Transverse colon (tissue), 4 donors: Measurements from ENCODE around the gene CDK10. TPM values are rescaled to one million over a fixed set of nuclear protein-coding genes. Genes with fewer than 3 reads are reported as not detected.

ENCODE experiments used
- DNase-seq: peaks from one replicate; pipeline ENCODE4 v3.0.0-alpha.2; 2019
- H3K27ac ChIP-seq, 4 donors: fragments of 200-600 bp; sonication (generic); 2 replicates each; pipeline ENCODE4 v1.5.1; 2016 to 2018; ENCODE audit warnings: inconsistent platforms in 4 of 4
- H3K27me3 ChIP-seq: fragments of 200-600 bp; sonication (generic); 2 replicates; pipeline ENCODE4 v1.5.1; 2017; ENCODE audit warnings: inconsistent platforms
- H3K36me3 ChIP-seq, 4 donors: fragments of 200-600 bp; sonication (generic); 2 replicates each; pipeline ENCODE4 v1.5.1; 2017 to 2019; ENCODE audit warnings: inconsistent platforms in 4 of 4
- H3K4me1 ChIP-seq, 4 donors: fragments of 200-600 bp; sonication (generic); 2 replicates each; pipeline ENCODE4 v1.5.1; 2017 to 2020; ENCODE audit warnings: inconsistent platforms in 4 of 4
- H3K4me3 ChIP-seq, 4 donors: fragments of 200-600 bp; sonication (generic); 1 replicate in 1 of 4; 2 replicates in 3 of 4; pipeline versions ENCODE4 v1.5.1 to v1.6.1; 2017 to 2019; ENCODE audit warnings: inconsistent platforms in 4 of 4
- H3K9me3 ChIP-seq, 2 donors: fragments of 200-600 bp; sonication (generic); 2 replicates each; pipeline ENCODE4 v1.5.1; 2017 to 2019; ENCODE audit warnings: inconsistent platforms in 2 of 2
- EP300 ChIP-seq: sonication (generic); formaldehyde crosslinking; IDR thresholded peaks from one replicate; pipeline ENCODE4 v1.6.1; 2017; ENCODE audit warnings: antibody characterized with exemption, low read depth
- POLR2A ChIP-seq: fragments of 450-650 bp; IDR thresholded peaks from one replicate; pipeline ENCODE4 v1.6.1; 2016; ENCODE audit warnings: antibody characterized with exemption, mild to moderate bottlenecking, moderate library complexity
- POLR2AphosphoS5 ChIP-seq, 3 donors: sonication (generic); formaldehyde crosslinking; IDR thresholded peaks; one replicate each; pipeline ENCODE4 v1.6.1; 2016; ENCODE audit warnings: antibody characterized with exemption in 3 of 3
- WGBS, 2 donors: methylation state at CpG; one replicate each; pipeline ENCODE4 v1.1.5; 2018; ENCODE audit warnings: low coverage in 1 of 2; 5-methylcytosine and 5-hydroxymethylcytosine counted together
- in situ Hi-C, 4 donors: fragments of 200-750 bp; cut with MboI; loops; one replicate each; pipeline versions ENCODE4 v1.15.0 to v1.15.1; 2017; ENCODE audit warnings: low sequenced_read_pairs in 3 of 4, low pct_ligation_motif_present in 1 of 4, low pct_unique_long_range_greater_than_20kb in 1 of 4
- intact Hi-C: fragments of 100-400 bp; cut with DNase I; formaldehyde crosslinking; loops from one replicate; pipeline ENCODE4 v1.15.1; 2023; ENCODE audit warnings: low total_unique reads
- total RNA-seq, 4 donors: library from RNA; depleted of rRNA; stranded (reverse); fragments of >200 nt; gene quantifications; one replicate each; pipeline ENCODE4 v1.1.0, GENCODE V29; 2016
- TF ChIP-seq, protein P1 (sequence below), 5 experiments: fragments of 200-600 bp in 3 of 5; fragments of 450-650 bp in 2 of 5; sonication (generic) in 3 of 5; IDR thresholded peaks; 1 replicate in 2 of 5; 2 replicates in 3 of 5; pipeline ENCODE4 v1.5.1; 2016 to 2017; ENCODE audit warnings: antibody characterized with exemption in 5 of 5, inconsistent platforms in 3 of 5, mild to moderate bottlenecking in 2 of 5, moderate library complexity in 1 of 5

The CDK10 gene
- total RNA-seq, 4 donors from 2014 or later = 69.6 to 304 (median 74.2) TPM

DNA sequence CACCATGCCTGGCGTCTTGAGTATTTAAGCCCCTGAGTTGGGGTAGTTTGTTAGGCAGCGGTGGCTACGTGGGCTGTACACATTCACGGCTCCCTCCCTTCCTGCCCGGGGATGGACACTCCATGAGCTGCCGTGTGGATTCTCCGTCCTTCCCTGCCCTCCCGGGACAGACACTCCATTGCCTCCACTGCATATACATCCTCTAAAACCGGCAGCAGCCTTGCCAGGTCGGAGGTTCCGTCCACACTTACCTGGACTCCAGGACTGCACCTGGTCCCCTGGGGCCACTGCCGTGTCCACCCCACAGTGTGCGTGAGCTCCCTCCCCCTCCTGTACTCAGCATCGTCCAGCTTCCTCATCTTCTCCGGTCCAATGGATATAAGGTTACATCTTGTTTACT lies 18.5 kb downstream of the CDK10 start:
- intact Hi-C loops = loop anchor here (10.0 kb wide), 1 partner anchor 90 kb away; no protein-coding TSS in a partner anchor
- 78 to 80% methylated on average over 7 to 15 of the region's 15 CpGs for WGBS, 2 donors
- Histone ChIP-seq H3K36me3 (no peaks in the 10 kb centered on the region), H3K27me3 (no peaks in the 10 kb centered on the region), H3K4me3 (no peak overlapping the region), H3K4me1 (peaks cover 0 to 31% (median 22%) of the 10 kb centered on the region in 4 donors), H3K9me3 (no peaks in the 10 kb centered on the region), H3K27ac (no peak overlapping the region)
- no peak for TF ChIP-seq POLR2AphosphoS5 (IDR thresholded peaks at IDR 0.05)
- TF ChIP-seq POLR2A = no peak
- TF ChIP-seq EP300 = no peak
- TF ChIP-seq, protein P1, sequence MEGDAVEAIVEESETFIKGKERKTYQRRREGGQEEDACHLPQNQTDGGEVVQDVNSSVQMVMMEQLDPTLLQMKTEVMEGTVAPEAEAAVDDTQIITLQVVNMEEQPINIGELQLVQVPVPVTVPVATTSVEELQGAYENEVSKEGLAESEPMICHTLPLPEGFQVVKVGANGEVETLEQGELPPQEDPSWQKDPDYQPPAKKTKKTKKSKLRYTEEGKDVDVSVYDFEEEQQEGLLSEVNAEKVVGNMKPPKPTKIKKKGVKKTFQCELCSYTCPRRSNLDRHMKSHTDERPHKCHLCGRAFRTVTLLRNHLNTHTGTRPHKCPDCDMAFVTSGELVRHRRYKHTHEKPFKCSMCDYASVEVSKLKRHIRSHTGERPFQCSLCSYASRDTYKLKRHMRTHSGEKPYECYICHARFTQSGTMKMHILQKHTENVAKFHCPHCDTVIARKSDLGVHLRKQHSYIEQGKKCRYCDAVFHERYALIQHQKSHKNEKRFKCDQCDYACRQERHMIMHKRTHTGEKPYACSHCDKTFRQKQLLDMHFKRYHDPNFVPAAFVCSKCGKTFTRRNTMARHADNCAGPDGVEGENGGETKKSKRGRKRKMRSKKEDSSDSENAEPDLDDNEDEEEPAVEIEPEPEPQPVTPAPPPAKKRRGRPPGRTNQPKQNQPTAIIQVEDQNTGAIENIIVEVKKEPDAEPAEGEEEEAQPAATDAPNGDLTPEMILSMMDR (IDR thresholded peaks at IDR 0.05) = no peak
- in situ Hi-C loops = loop anchor here in 2 of 4 donors (10.0 kb wide), 1 partner anchor 90 kb away; no protein-coding TSS in a partner anchor
- no peak for DNase-seq

DNA sequence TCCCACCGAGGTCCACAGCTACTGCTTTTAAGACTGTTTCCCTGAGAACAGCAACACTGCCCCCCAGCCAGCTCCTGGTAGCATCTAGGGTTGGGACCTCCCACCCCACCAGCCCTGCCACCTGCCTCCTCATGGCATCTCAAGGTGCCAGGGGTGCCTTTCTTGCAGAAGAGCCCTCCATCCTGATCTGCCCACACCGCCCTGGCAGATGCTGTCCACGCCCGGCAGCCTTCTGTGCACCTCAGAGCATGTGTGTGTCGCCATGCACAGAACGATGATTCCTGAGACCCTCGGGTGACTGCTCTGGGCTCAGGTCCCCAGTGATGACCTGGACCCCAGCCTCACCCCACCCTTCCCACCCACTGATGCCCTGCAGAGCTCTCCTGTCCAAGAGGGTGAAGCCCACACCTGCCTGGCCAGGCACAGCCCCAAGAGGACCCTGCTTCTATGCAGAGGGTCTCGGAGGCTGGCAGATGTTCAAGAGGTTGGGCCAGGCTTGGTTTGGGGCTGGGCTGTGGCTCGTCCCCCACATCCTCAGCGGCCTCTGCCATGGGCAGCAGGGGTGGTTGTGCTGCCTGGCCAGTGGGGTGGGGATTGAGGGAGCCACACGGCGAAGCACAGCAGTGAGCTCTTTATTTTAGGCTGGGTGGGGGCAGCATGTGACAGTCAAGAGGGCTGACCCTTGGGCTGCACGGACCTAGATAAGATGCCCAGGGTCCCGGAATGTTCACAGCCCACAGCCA lies 20.2 kb downstream of the CDK10 start:
- DNase-seq = no peak
- peaks cover 0 to 24% (median 13%) of the 10 kb centered on the region in 4 donors for H3K4me1 ChIP-seq
- in situ Hi-C loops = loop anchor here in 2 of 4 donors (10.0 kb wide), 1 partner anchor 88 kb away; no protein-coding TSS in a partner anchor
- intact Hi-C loops = loop anchor here (10.0 kb wide), 1 partner anchor 88 kb away; no protein-coding TSS in a partner anchor
- no peak overlapping the region for H3K27ac ChIP-seq
- no peaks in the 10 kb centered on the region for H3K9me3 ChIP-seq
- TF ChIP-seq EP300 = no peak
- no peak for TF ChIP-seq POLR2A
- TF ChIP-seq, protein P1 (IDR thresholded peaks at IDR 0.05) = no peak
- no peak for TF ChIP-seq POLR2AphosphoS5 (IDR thresholded peaks at IDR 0.05)
- H3K36me3 ChIP-seq = no peaks in the 10 kb centered on the region
- no peaks in the 10 kb centered on the region for H3K27me3 ChIP-seq
- H3K4me3 ChIP-seq = no peak overlapping the region
- WGBS, 2 donors = 82% methylated on average over 13 of the region's 14 CpGs; no CpG with 5 or more reads in 1 of the 2 donors

DNA sequence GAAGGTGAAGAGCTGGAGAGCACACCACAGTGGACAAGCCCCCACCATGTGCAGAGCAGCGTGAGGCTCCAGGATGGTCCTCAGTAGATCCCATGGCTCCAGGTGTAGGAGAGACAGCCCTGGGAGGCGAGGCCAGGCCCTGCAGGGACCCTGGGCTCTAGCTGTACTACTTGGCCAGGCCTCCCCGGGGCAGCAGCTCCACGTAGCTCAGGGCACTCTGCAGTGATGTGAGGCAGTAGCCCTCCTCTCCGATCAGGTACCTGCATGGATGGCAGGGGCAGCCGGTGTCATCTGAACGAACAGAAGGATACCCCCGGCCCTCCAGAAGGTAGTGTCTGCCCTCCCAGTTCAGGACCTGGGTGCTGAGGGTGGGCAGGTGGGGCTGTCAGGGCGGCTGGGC lies 21.2 kb downstream of the CDK10 start:
- Histone ChIP-seq H3K36me3 (no peaks in the 10 kb centered on the region), H3K27ac (no peak overlapping the region), H3K4me3 (no peak overlapping the region), H3K4me1 (peaks cover 7 to 26% (median 17%) of the 10 kb centered on the region in 4 donors), H3K9me3 (no peaks in the 10 kb centered on the region), H3K27me3 (peaks cover 9% of the 10 kb centered on the region)
- intact Hi-C loops (loop anchor here (10.0 kb wide), 1 partner anchor 87 kb away; no protein-coding TSS in a partner anchor), in situ Hi-C loops (loop anchor here in 2 of 4 donors (10.0 kb wide), 1 partner anchor 87 kb away; no protein-coding TSS in a partner anchor)
- 93% methylated on average over 9 of the region's 9 CpGs; no CpG with 5 or more reads in 1 of the 2 donors for WGBS, 2 donors
- TF ChIP-seq POLR2AphosphoS5 (IDR thresholded peaks at IDR 0.05) = no peak
- TF ChIP-seq EP300 = no peak
- TF ChIP-seq, protein P1 (IDR thresholded peaks at IDR 0.05) = no peak
- TF ChIP-seq POLR2A = no peak
- no peak for DNase-seq

DNA sequence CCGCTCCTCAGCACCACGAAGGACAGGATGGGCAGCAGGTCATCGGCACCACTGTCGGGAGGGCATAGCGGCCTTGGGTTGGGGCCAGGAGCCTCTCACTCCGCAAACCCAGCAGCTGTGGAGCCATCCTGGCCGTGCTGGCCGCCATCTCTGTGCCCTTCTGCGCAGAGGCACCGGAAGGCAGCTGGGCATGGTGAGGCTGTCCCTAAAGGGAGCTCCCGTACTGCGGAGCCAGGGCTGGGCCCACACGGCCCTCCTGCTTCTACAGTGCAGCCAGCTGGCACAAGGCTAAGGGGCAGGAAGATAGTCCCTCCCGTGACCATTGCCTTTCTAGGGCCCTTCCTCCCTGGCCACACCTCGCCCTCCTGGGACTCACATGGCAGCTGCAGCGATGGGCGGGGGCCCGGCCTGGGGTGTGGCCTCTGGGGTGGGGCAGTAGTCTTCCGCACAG lies 22.0 kb downstream of the CDK10 start:
- TF ChIP-seq, protein P1 (IDR thresholded peaks at IDR 0.05) = no peak
- TF ChIP-seq EP300 (no peak), POLR2A (no peak), POLR2AphosphoS5 (IDR thresholded peaks at IDR 0.05) (peak in 1 of 3 donors; percentile 16)
- H3K4me1 ChIP-seq = peaks cover 7 to 26% (median 17%) of the 10 kb centered on the region in 4 donors
- H3K4me3 ChIP-seq = no peak overlapping the region
- no peaks in the 10 kb centered on the region for H3K9me3 ChIP-seq
- peaks cover 12% of the 10 kb centered on the region for H3K27me3 ChIP-seq
- in situ Hi-C loops = loop anchor here in 2 of 4 donors (10.0 kb wide), 1 partner anchor 86 kb away; no protein-coding TSS in a partner anchor
- peak; percentile 79 for DNase-seq
- intact Hi-C loops = loop anchor here (10.0 kb wide), 1 partner anchor 86 kb away; no protein-coding TSS in a partner anchor
- no peaks in the 10 kb centered on the region for H3K36me3 ChIP-seq
- no peak overlapping the region for H3K27ac ChIP-seq
- 74% methylated on average over 19 of the region's 19 CpGs; no CpG with 5 or more reads in 1 of the 2 donors for WGBS, 2 donors
